ENCODE results near the gene SIL1.

SIL1 gene

DNA sequence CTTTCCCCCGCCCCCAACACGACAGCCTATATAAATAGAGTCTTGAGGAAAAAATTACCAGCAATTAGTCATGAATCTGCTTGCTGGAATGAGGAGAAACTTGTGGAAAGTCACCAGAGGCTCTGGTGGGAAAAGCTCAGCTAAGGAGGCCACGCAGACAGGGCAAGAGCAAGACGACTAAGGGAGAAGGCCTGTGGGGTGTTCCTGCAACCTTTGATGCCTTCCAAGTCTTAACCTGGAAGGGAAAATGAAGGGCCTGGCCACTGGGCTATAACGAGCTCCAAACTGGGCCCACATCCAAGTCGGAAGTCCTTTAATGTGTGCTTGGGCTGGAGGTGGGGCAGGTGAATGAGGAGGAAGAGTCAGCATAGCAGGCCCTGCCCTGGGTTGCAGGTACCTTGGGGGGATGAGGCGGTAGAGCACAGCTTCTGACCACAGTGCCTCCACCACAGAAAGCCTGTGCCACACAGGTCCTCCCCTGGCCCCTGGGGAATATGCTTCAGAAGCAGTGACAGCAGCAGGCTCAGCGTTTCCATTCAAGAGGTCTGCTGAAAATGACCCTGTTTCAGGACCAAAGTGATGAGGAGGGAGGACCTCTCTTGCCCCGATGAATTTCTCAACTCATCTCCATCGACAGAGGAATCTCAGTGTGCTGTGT, 230.2 kb downstream of the SIL1 start:
- H3K4me3 ChIP-seq (ENCODE audit: low read depth, low read length) = no peak overlapping the region
- TF ChIP-seq, protein P1, sequence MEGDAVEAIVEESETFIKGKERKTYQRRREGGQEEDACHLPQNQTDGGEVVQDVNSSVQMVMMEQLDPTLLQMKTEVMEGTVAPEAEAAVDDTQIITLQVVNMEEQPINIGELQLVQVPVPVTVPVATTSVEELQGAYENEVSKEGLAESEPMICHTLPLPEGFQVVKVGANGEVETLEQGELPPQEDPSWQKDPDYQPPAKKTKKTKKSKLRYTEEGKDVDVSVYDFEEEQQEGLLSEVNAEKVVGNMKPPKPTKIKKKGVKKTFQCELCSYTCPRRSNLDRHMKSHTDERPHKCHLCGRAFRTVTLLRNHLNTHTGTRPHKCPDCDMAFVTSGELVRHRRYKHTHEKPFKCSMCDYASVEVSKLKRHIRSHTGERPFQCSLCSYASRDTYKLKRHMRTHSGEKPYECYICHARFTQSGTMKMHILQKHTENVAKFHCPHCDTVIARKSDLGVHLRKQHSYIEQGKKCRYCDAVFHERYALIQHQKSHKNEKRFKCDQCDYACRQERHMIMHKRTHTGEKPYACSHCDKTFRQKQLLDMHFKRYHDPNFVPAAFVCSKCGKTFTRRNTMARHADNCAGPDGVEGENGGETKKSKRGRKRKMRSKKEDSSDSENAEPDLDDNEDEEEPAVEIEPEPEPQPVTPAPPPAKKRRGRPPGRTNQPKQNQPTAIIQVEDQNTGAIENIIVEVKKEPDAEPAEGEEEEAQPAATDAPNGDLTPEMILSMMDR (IDR thresholded peaks at IDR 0.05; ENCODE audit: control insufficient read depth, extremely low read depth, insufficient read depth) = no peak
- DNase-seq (ENCODE audit: low read depth) = peak; percentile 79

DNA sequence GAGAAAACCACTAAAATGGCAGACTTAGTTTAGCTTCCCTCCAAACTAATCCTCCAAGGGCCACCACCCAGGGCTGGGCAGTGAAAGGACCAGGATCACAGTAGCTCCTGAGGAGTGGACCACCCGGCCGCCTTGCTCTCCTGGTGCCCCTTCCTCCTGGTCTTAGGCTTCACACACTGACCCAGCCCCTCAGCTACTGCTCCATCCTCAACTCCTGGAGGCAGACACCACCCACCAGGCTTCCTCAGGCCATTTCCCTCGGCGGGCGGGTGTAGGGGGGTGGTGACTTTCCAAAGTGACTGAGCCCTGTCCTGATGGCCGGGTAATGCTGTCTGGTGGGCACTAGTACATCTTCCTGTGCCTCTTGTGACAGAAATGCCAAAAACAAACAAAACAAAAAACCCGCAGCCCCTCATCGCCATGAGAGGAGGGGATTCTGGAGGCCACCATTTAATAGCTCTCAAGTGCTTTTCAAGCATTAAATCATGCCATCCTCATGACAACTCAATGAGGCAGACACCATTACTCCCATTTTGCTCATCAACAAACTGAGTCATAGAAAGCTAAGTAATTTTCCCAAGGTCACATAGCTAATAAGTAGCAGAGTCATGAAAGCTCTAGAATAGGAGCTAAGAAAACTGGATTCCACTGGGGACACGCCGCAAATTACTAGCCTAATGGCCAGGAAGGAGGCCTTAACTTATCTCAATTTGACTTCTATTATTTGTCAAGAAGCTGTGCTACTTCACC, 231.8 kb downstream of the SIL1 start:
- no peak for DNase-seq (ENCODE audit: low read depth)
- no peak overlapping the region for H3K4me3 ChIP-seq (ENCODE audit: low read depth, low read length)
- TF ChIP-seq, protein P1 (IDR thresholded peaks at IDR 0.05; ENCODE audit: control insufficient read depth, extremely low read depth, insufficient read depth) = no peak

DNA sequence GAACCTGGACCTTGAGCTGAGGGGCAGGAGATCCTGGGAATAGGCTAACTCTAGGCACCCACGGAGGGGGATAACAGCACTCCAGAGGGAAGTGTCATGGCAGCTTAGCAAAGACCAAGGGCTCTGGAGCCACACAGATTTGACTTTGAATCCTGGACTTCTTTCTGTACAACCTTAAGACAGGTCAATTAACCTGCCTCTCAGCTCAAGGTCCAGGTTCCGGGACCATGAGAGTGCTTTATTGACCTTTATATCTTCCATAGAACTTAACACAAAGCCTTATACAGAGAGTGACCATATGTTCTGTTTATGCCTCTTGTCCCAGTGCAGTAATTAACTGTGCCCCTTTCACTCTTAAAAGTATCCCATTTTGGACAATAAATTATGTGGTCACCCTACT, 232.5 kb downstream of the SIL1 start:
- no peak overlapping the region for H3K4me3 ChIP-seq (ENCODE audit: low read depth, low read length)
- TF ChIP-seq, protein P1 (IDR thresholded peaks at IDR 0.05; ENCODE audit: control insufficient read depth, extremely low read depth, insufficient read depth) = no peak
- DNase-seq (ENCODE audit: low read depth) = no peak

DNA sequence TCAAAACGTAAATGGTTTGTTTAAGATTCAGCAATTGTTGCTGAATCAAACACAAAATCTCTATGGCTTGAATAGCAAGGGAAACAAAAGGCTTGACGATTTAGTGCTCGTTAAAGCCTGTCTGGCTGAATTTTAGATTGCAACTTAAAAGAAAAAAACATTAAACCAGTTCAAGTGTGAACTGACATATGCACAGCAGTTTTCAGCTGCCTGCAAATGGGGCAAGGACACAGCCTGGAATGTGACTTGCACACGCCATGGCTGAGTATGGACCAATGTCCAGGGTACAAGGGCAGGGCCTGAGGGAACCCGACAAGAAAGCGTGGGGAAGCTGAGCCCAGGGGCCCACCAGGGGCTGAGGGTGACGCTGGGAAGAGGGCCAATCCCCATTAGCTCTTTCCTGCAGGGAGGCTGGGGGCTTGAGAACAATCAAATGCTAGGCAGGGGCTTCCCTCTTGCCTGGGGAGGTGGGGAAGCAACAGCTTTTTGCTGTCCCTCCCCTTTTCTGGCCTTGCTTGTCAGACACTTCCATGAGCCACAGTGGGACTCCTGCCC, 233.4 kb downstream of the SIL1 start:
- H3K4me3 ChIP-seq (ENCODE audit: low read depth, low read length) = no peak overlapping the region
- DNase-seq (ENCODE audit: low read depth) = no peak
- TF ChIP-seq, protein P1 (IDR thresholded peaks at IDR 0.05; ENCODE audit: control insufficient read depth, extremely low read depth, insufficient read depth) = no peak

DNA sequence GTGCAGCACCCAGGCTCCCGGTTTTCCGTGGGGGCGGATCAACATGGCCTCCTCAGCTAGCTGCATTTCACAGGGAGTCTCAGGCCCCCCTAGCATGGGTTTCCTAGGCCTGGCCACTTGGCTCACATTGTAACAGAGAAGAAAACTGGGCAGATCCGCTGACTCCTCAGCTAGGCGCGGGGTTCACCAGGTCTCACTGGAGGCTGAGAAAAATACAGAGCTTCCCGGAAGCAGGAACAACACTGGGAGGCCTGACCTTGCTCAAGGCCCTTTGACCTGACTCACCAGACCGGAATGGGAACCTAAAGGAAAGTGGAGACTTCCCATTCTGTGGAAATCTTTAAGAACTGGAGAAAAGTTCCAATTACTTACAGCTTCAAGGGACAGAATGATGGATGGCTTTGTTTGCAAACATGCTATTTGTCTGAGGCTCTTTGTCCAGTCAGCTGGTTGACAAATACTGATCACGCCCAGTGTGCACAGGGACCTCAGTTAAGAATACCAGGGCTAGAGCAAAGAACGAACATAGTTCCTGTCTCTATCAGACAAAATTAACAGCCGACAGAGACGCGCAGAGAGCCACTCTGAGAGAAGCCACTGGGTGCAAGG, 234.3 kb downstream of the SIL1 start:
- no peak for DNase-seq (ENCODE audit: low read depth)
- TF ChIP-seq, protein P1 (IDR thresholded peaks at IDR 0.05; ENCODE audit: control insufficient read depth, extremely low read depth, insufficient read depth) = no peak

DNA sequence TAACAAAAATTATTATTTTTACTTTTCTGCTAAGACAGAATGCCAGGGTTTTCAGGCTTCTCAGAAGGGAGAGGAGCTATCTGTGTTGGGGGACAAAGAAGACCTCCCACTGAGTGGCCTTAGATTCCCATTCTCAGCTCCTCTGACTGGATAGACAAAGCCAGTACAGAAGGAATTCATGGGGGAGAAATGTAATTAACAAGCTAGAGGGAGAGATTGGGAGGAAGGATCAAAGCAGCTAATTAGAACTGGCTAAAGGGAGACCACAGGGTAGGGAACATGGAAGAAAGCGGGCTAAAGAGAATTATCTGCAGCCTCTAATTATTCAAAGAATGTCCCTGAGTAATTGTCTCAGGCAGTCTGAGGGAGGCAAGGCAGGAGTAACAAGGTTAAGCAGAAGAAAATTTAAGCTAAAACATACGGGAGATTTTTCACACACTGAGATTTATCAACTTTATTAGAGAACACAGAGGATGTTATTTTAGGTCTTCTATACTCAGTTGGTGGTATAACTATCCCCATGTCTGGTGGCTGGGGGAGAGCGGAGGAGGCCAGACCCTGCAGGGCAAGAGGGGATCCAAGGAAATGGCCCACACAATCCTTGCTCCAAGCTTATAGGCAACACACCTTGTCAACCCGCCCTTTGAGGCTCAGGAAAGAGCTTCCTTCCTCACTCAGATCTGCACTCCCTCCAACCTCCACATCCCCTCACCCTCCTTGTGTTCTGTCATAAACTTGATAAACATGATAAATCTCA, 235.4 kb downstream of the SIL1 start:
- no peak for DNase-seq (ENCODE audit: low read depth)
- no peak overlapping the region for H3K4me3 ChIP-seq (ENCODE audit: low read depth, low read length)
- TF ChIP-seq, protein P1 (IDR thresholded peaks at IDR 0.05; ENCODE audit: control insufficient read depth, extremely low read depth, insufficient read depth) = no peak

More for the DNA sequence above, 234.3 kb downstream of the SIL1 start:
- H3K4me3 ChIP-seq (ENCODE audit: low read depth, low read length) = no peak overlapping the region

Measured in LNCaP clone FGC (cell line).